Measurements from ENCODE around the gene C11orf97.
"Not testable (repeated sequence)": the region's sequence is repeated elsewhere in the genome, so short reads cannot be mapped to it uniquely, and the experiment has no call there.

C11orf97 gene

GRCh38 chr11:94511932-94512781 is at the start of gene C11orf97:
Gene C11orf97 (plus strand): TSS chr11:94512461. CDS start chr11:94512529, 68 bp downstream.
- no peak for DNase-seq

GRCh38 chr11:94469416-94469815 is 42.8 kb upstream of the C11orf97 start:
- DNase-seq: no peak

DNA sequence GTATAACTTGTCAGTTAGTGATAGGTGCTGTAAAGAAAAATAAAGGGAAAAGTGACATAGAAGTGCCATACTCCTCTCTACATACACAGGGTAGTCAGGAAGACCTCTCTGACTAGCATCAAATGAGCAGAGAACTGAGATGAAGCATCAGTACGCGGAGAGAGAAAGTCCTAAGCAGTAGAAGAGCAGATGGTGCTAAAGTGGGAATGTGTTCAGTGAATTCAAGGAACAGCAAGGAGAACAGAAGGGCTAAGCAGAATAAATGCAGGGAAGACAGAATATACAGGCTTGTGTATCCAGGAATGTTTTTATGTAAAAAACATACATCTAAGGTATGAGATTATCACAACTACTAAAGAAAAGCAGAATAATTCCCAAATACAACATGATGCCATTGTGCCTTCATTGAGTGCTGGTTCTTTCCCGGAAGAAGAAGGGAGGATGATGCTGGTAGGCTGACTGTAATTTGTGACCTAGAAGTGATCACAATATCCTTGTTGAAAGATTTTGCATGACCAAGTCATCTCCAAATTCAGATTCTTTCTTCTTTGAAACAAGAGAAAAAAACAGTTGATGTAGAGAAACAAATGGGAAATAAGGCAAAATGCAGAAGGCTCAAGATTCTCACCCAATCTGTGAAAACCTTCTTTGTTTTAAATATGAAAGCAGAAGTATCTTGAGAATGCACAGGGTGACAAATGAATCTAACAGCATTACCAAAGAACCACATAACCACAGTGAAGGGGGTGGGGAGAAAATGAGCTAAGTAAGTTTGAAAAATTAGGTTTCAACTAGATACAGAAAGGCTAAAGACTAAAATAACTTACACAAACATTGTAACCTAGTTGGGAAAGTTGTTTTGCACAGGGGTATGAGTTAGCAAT is 39.1 kb upstream of the C11orf97 start:
- no peak for DNase-seq

GRCh38 chr11:94477624-94478023 is 34.6 kb upstream of the C11orf97 start:
- DNase-seq: no peak

DNA sequence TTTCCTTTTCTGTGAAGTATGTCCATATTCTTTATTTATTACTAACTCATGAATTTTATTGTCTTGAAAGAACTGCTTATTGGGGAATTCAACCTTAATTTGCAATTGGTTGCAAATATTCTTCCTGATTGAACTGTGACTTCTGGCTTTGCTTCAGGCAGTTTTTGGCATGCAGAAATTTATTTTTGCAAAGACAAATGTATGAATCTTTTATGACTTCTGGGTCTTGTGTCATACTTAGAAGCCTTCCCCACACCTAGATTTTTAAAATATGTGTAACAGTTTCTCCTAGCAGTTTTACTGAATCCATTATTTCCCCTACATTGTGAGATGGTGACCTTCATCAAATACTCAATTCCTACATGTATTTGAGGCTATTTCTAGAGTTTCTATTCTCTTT is 30.9 kb upstream of the C11orf97 start:
- DNase-seq: no peak

- no peak for DNase-seq
Observed at GRCh38 chr11:94486068-94486467, 26.2 kb upstream of the C11orf97 start.

DNA sequence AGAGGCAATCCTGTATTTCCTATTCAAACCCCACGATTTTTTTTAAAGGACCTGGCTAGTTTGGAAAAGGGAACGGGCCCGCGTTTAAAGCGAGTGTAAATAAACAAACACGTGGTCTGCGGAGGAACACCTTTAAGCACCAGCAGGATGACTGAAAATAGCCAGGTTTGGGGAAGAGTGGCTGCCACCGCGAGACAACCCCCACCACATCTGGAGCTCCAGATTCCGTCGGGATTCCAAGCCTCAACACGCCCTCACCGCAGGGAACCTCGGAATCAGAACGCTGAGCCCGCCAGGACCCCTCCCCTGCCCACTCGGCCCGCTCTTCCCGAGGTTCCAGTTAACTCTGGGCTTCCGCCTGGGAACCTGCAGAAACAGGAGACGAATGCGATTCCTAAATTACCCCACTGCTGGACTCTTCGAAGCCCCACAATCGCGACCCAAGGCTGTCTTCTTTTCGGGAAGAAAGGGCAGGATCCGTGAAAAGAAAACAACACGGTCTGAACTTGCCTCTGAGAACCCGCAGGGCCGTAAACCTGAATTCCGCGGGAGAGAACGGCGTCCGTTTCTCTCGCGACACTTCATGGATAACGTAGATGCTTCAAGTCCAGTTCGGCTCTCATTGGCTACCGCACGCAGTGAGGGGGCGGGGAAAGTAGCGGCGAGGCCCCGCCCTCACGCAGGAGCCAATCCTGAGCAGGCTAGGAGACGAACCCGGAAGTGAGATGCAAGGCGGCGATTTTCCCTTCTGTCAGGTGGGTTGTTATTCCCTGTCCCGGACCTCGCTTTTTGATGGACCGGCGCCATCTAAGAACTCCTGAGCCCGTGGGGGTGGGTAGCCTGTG is 18.8 kb upstream of the C11orf97 start, which contains the start of the genes ANKRD49 and MRE11:
TSS of gene ANKRD49 (plus strand) at position 704 of the 845 bp plus-strand sequence. CDS start 2,710 bp downstream, outside the sequence.
TSS of gene MRE11 (minus strand) at position 564 of the 845 bp plus-strand sequence. CDS start 1,043 bp downstream, outside the sequence.
- peak; percentile 98 for DNase-seq

GRCh38 chr11:94494126-94494680 is 18.1 kb upstream of the C11orf97 start:
- DNase-seq: no peak

- no peak for DNase-seq
Observed at GRCh38 chr11:94500181-94500580, 12.1 kb upstream of the C11orf97 start.

GRCh38 chr11:94501522-94501921 is 10.7 kb upstream of the C11orf97 start:
- DNase-seq: no peak

DNA sequence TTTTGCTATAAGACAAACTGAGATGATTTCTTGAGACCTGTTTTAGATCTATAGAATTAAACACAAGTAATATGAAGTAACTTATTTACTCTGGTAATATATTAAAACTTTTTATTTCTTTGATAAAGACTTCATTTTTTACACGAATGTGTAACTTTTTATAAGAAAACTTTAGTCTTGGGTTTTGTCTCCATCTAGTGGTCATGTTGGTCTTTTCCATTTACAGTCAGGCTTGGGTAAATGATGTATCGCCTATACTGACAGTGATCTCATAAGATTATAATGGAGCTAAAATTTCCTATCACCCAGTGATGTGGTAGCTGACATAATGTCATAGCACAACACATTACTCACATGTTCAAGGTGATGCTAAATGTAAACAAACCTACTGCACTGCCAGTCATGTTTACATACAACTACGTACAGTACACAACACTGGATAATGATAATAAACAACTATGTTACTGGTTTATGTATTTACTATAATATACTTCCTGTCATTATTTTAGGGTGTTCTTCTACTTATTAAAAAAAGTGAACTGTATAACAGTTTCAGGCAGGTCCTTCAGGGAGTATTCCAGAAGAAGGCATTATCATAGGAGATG is 7.5 kb upstream of the C11orf97 start:
- peak; percentile 52 for DNase-seq

DNA sequence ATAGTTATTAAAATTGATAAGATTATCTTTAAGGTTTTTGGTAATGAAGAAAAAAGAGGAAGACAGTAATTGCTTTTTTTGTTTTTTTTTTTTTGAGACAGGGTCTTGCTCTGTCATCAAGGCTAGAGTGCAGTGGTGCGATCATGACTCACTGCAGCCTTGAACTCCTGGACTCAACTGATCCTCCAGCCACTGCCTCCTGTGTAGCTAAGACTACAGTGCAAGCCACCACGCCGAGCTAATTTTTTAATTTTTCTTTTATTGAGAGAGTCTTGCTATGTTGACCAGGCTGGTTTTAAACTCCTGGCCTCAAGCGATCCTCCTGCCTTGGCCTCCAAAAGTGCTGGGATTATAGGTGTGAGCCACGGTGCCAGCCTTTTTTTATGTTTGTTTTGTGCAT is 5.7 kb upstream of the C11orf97 start:
- not testable (repeated sequence) for DNase-seq

DNA sequence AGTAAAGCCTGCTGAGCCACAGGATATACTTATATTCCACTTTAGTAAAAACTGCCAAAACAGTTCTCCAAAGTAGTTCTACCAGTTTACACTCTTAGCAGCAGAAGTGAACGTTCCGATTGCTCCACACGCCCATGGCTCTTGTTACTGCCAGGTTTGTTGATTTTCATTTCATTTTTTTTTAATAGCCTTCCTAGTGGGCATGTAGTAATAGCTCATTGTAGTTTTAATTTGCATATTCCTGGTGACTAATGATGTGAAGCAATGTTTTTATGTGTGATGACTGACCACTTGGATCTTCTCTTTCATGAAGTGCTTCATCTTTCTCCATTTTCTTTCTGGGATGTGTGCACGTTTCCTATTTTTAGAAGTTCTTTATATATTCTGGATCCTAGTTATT is 4.8 kb upstream of the C11orf97 start:
- DNase-seq: peak; percentile 50

GRCh38 chr11:94513091-94513490 is 830 bp downstream of the C11orf97 start:
- DNase-seq: no peak

DNA sequence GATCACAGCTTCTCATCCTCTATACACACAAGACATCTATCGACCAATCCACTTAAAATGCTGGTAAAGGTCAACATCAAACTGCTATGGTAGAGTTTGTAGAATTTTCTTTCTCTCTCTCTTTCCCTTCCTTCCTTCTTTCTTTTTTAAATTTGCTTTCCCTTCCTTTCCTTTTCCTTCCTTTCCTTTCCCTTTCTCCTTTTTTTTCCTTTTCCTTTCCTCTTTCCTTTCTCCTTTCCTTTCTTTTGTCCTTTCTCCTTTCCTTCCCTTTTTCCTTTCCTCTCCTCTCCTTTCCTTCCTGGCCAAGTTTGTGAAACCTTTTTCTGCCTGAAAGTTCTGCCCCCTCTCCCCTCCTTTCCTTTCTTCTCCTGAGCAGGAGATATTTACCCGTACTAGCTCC is 3.1 kb downstream of the C11orf97 start:
- no peak for DNase-seq

DNA sequence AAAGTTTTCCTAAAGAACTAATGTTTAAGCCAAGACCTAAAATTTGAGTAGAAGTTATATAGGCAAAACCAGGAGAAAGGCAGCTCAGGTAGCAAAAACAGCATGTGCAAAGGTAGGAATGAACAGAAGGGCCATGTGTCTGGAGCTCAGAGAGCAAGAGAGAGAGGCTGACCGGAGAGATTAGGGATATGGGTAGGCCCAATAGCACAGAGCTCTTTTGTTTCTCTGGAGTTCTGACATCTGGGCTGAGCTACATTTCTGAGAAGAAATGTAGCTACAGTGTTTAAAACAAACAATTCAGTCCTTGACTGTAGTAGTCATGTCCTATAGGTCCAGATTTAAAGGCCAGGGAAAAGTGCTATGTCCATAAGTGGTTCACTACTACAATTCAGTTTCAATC is 4.5 kb downstream of the C11orf97 start:
- DNase-seq: no peak

- DNase-seq: no peak
Observed at GRCh38 chr11:94518300-94518699, 6.0 kb downstream of the C11orf97 start.

GRCh38 chr11:94519478-94520084 is 7.3 kb downstream of the C11orf97 start:
- peak; percentile 47 for DNase-seq

DNA sequence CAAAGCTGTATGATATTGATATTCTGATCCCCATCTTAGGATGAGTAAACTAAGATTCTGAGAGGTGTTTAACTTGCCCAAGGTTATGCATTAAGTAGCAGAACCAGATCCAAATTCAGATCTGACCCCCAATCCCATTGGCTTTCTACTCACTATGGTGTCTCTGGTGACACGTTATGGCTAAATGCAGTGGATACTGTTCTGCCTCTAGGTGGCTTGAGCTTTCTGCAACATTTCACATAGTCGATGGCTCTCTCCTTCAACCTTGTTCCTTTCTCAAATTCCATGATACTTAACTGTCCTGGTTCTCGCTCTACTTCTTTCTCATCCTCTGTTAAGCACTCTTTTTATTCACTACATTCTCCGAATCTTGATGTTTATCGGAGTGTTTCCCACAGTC is 9.4 kb downstream of the C11orf97 start:
- DNase-seq: peak; percentile 9

DNA sequence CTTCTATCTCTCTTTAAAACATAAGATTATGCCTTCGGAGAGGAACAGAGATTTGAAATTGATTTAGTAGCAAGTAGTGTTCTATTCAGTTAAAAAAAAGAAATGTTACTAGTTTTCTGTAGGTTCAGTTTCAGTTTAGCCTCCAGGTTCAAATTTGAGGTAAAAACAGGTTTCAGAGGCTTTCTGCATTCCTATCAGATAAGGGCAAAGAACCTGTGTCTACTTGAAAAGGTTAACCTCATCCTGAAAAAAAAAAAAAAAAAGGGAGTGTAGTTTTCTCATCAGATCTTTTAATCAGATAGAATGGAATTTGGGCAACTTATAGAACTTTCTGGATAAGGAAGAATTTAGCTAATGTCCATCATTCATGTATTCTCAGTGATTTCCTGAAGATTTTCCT is 12.1 kb downstream of the C11orf97 start:
- no peak for DNase-seq
